ENCODE results near the gene TNNT1.
"Not testable (repeated sequence)": the region's sequence is repeated elsewhere in the genome, so short reads cannot be mapped to it uniquely, and the experiment has no call there.

The TNNT1 gene

GRCh38 chr19:55156202-55157063 is 7.4 kb upstream of the TNNT1 start:
- H3K4me2 ChIP-seq (ENCODE audit: low read depth, low read length, poor library complexity, severe bottlenecking), result no peak overlapping the region
- H3K9me2 ChIP-seq (replicated peaks; ENCODE audit: insufficient read depth, low read length), result no peaks in the 10 kb centered on the region
- peaks cover 4% of the 10 kb centered on the region; the same call in 1 of the 2 replicates for H3F3A ChIP-seq (ENCODE audit: insufficient read depth)
- H3K9me3 ChIP-seq (ENCODE audit: insufficient read depth, low read length), result no peaks in the 10 kb centered on the region
- TF ChIP-seq CTCF (IDR thresholded peaks at IDR 0.05; ENCODE audit: insufficient read depth, low read length, poor library complexity, severe bottlenecking), result no peak
- TF ChIP-seq EZH2phosphoT487 (conservative IDR thresholded peaks at IDR 0.05; ENCODE audit: low read length), result no peak
- no peaks in the 10 kb centered on the region for H3K36me3 ChIP-seq (ENCODE audit: low read length)
- H2AFZ ChIP-seq (ENCODE audit: low read depth, low read length, severe bottlenecking), result no peak overlapping the region
- no peaks in the 10 kb centered on the region for H4K20me1 ChIP-seq (ENCODE audit: low read depth, low read length)
- H3K79me2 ChIP-seq (ENCODE audit: insufficient read depth, low read length), result no peaks in the 10 kb centered on the region
- H3K4me3 ChIP-seq (ENCODE audit: insufficient read depth, low read length, poor library complexity, severe bottlenecking), result no peak overlapping the region
- H3K9ac ChIP-seq (ENCODE audit: low read length), result no peak overlapping the region
- H3K27ac ChIP-seq (ENCODE audit: low read depth, low read length), result no peak overlapping the region
- H3K27me3 ChIP-seq (ENCODE audit: low read length), result no peaks in the 10 kb centered on the region

DNA sequence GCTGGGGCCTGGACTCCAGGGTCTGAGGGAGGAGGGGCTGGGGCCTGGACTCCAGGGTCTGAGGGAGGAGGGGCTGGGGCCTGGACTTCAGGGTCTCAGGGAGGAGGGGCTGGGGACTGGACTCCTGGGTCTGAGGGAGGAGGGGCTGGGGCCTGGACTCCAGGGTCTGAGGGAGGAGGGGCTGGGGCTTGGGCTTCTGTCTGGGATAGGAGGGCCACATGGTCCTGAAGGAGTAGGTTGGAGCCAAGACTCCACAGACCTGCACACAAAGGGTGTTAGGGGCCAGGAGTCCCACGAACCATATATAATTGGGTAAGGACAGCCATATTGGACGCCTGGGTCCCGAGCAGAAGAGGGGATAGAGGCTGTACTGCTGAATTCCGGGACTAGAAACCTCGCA is 6.8 kb upstream of the TNNT1 start:
- H3K27ac ChIP-seq (ENCODE audit: low read depth, low read length); H3K27me3 ChIP-seq (ENCODE audit: low read length); H3K4me2 ChIP-seq (ENCODE audit: low read depth, low read length, poor library complexity, severe bottlenecking); H3K4me3 ChIP-seq (ENCODE audit: insufficient read depth, low read length, poor library complexity, severe bottlenecking); H4K20me1 ChIP-seq (ENCODE audit: low read depth, low read length); H3K9me3 ChIP-seq (ENCODE audit: insufficient read depth, low read length); H3K9me2 ChIP-seq (replicated peaks; ENCODE audit: insufficient read depth, low read length); H3K79me2 ChIP-seq (ENCODE audit: insufficient read depth, low read length); H3F3A ChIP-seq (ENCODE audit: insufficient read depth); H2AFZ ChIP-seq (ENCODE audit: low read depth, low read length, severe bottlenecking); H3K36me3 ChIP-seq (ENCODE audit: low read length); H3K9ac ChIP-seq (ENCODE audit: low read length): not testable (repeated sequence)

GRCh38 chr19:55153652-55154264 is 4.8 kb upstream of the TNNT1 start:
- Histone ChIP-seq H3K36me3 (ENCODE audit: low read length) (no peaks in the 10 kb centered on the region), H3K4me2 (ENCODE audit: low read depth, low read length, poor library complexity, severe bottlenecking) (no peak overlapping the region), H3K4me3 (ENCODE audit: insufficient read depth, low read length, poor library complexity, severe bottlenecking) (no peak overlapping the region), H3K9me2 (replicated peaks; ENCODE audit: insufficient read depth, low read length) (no peaks in the 10 kb centered on the region), H3K27ac (ENCODE audit: low read depth, low read length) (no peak overlapping the region), H3K9me3 (ENCODE audit: insufficient read depth, low read length) (no peaks in the 10 kb centered on the region), H2AFZ (ENCODE audit: low read depth, low read length, severe bottlenecking) (peak overlapping the region; percentile 75), H3K27me3 (ENCODE audit: low read length) (no peaks in the 10 kb centered on the region), H4K20me1 (ENCODE audit: low read depth, low read length) (no peaks in the 10 kb centered on the region), H3K9ac (ENCODE audit: low read length) (no peak overlapping the region), H3K79me2 (ENCODE audit: insufficient read depth, low read length) (no peaks in the 10 kb centered on the region), H3F3A (ENCODE audit: insufficient read depth) (peaks cover 4% of the 10 kb centered on the region; the same call in 1 of the 2 replicates)
- TF ChIP-seq CTCF (IDR thresholded peaks at IDR 0.05; ENCODE audit: insufficient read depth, low read length, poor library complexity, severe bottlenecking), result no peak
- no peak for TF ChIP-seq EZH2phosphoT487 (conservative IDR thresholded peaks at IDR 0.05; ENCODE audit: low read length)

GRCh38 chr19:55152017-55152416 is 3.0 kb upstream of the TNNT1 start:
- peaks cover 4% of the 10 kb centered on the region; the same call in 1 of the 2 replicates for H3F3A ChIP-seq (ENCODE audit: insufficient read depth)
- H2AFZ ChIP-seq (ENCODE audit: low read depth, low read length, severe bottlenecking), result peak overlapping the region; percentile 84
- H3K4me3 ChIP-seq (ENCODE audit: insufficient read depth, low read length, poor library complexity, severe bottlenecking), result no peak overlapping the region
- no peaks in the 10 kb centered on the region for H3K79me2 ChIP-seq (ENCODE audit: insufficient read depth, low read length)
- no peak overlapping the region for H3K9ac ChIP-seq (ENCODE audit: low read length)
- peak overlapping the region; percentile 13; the same call in 1 of the 2 replicates for H3K27ac ChIP-seq (ENCODE audit: low read depth, low read length)
- H3K9me3 ChIP-seq (ENCODE audit: insufficient read depth, low read length), result no peaks in the 10 kb centered on the region
- H4K20me1 ChIP-seq (ENCODE audit: low read depth, low read length), result no peaks in the 10 kb centered on the region
- H3K36me3 ChIP-seq (ENCODE audit: low read length), result no peaks in the 10 kb centered on the region
- no peak overlapping the region for H3K4me2 ChIP-seq (ENCODE audit: low read depth, low read length, poor library complexity, severe bottlenecking)
- H3K27me3 ChIP-seq (ENCODE audit: low read length), result no peaks in the 10 kb centered on the region
- no peaks in the 10 kb centered on the region for H3K9me2 ChIP-seq (replicated peaks; ENCODE audit: insufficient read depth, low read length)
- TF ChIP-seq EZH2phosphoT487 (conservative IDR thresholded peaks at IDR 0.05; ENCODE audit: low read length) (no peak), CTCF (IDR thresholded peaks at IDR 0.05; ENCODE audit: insufficient read depth, low read length, poor library complexity, severe bottlenecking) (no peak)
